HG03108 (cell line): Measurements from ENCODE around the gene PTPN22.

Experiments used
- ATAC-seq: cut with Tn5 transposase; IDR thresholded peaks from one replicate; pipeline ENCODE4 v1.9.1; 2021; ENCODE audit warnings: moderate library complexity; ENCODE audit not compliant: unreplicated experiment

Gene PTPN22

DNA sequence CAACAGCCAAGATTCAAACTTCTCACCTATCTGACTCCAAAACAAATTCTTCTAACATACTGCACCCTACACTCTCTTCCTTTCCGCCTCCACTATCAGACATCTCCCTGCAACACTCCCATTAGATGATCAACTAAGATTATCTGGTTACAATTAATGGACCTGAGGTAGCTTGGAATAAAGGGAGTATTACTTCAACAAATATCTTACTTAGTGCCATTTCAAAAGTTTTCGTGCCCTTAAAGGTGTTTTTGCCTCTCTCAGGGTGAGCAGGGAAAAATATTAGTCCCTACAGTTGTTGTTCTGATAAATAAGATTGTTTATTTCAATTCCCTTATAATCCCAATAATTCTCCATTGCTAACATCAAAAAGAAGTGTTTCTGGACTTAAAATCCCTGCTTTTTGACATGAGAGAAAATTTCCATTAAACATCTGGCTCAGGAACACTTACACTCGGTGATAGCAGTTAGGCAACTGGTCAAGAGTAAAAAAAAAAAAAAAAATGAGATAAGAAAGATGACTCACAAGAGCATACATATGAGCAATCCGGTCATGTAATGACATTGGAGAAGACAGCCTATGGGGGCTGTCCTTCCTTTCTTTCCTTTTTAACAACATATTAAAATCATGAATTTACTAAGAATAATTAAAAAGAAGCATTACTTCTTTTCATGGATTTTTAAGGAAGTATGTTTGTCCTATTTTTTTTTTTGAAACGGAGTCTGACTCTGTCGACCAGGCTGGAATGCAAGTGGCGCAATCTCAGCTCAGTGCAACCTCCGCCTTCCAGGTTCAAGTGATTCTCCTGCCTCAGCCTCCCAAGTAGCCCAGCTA is 66.9 kb downstream of the PTPN22 start:
- ATAC-seq: no peak

GRCh38 chr1:113802367-113803007 is 69.0 kb downstream of the PTPN22 start:
- no peak for ATAC-seq

GRCh38 chr1:113800487-113800886 is 71.0 kb downstream of the PTPN22 start:
- ATAC-seq: no peak

DNA sequence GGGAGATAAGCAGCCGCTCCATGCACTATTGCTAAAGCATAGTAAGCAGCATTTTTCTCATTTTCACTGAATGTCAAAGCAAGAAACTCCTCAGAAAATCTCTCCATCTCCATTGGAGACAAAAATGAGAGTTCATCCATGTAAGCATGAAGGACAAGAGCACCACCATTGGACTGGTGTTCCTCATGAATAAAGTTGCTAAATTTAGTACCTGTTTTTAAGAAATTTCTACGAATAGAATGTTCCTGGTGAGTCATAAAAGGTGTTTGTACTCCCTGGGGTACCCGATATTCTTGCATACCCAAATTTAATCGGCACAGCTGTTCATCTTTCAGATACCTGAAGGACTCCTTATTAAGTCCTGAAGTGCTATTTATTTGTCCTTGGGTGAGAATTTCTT is 74.0 kb downstream of the PTPN22 start:
- ATAC-seq: no peak

GRCh38 chr1:113793878-113794834 is 77.4 kb downstream of the PTPN22 start:
- ATAC-seq: no peak

GRCh38 chr1:113792986-113793385 is 78.5 kb downstream of the PTPN22 start:
- ATAC-seq: no peak

- ATAC-seq: no peak
Measured at GRCh38 chr1:113792471-113792870, 79.0 kb downstream of the PTPN22 start.

DNA sequence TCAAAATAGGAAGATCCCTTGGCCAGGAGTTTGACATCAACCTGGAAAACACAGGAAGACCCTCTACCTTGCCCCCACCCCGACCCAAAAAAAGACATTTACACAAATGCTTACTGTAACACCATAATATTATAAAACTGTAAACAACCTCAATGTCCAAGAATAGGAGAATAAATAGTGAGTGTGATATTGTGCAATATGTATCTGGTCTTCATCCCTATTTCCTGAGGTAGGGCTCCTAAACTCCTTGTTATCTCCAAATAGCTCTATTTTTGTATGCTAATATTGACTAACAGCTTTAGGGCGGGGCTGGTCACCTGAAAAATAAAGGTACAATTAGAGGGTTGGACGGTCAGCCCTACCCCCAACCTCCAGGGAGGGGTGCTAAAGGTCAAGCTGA is 82.7 kb downstream of the PTPN22 start:
- ATAC-seq: no peak

- ATAC-seq: no peak
Measured at GRCh38 chr1:113787663-113788062, 83.8 kb downstream of the PTPN22 start.

- ATAC-seq: no peak
Measured at GRCh38 chr1:113786069-113786468, 85.4 kb downstream of the PTPN22 start.

DNA sequence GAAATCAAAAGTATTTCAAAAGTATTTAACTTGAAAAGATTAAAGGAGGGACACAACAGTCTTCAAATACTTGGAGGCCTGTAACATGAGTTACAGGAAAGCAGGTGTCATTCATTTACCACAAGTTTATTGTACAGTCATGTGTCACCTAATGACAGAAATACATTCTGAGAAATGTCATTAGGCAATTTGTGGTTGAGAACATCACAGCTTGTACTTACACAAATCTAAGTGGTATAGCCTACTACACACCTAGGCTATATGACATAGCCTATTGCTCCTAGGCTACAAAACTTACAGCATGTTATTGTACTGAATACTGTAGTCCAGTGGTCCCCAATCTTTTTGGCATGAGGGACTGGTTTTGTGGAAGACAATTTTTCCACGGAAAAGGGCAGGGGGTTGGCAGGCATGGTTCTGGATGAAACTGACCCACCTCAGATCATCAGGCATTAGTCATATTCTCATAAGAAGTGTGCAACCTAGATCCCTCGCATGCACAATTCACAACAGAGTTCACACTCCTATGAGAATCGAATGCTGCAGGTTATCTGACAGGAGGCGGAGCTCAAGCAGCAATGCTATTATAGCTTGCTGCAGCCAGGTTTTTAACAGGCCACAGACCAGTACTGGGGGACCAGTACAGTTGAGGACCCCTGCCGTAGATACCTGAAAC is 87.3 kb downstream of the PTPN22 start:
- ATAC-seq: peak; percentile 52

DNA sequence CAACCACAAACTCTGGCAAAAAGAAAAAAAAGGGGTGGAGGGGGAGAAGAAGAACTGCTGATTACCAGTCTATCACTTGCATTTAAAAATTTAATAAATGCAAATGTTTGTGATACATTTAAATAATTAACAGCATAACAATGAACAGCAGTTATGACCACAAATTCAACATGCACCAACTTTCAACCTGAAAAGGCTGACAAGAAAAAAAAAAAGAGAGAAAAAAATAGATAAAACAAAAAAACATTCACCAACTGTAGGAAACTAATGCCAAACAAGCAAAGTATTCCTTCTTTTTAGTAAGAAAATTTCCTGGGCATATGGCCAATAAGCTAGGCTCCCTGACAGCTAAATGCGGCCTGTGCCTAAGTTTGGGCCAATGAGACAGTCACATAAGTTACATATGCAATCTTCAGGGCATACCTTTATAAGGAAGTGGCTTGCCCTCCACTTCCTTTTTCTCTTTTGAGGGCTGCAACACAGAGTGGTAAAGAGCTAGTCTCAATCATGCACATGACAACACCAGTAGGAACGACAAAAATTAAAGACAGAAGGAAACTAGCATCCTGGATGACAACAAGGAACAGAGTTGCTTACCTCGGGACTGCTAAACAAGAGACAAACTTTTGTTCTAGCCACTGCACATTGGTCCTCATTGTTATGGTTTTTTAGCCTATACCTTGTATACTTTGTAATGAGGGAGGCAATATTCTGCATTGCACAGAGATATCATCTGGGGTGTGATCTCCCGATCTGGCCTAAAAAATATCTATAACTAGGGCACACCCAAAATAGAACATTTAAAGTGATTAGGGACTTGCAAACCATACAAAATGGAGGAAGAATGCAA is 88.0 kb downstream of the PTPN22 start:
- ATAC-seq: peak; percentile 75

DNA sequence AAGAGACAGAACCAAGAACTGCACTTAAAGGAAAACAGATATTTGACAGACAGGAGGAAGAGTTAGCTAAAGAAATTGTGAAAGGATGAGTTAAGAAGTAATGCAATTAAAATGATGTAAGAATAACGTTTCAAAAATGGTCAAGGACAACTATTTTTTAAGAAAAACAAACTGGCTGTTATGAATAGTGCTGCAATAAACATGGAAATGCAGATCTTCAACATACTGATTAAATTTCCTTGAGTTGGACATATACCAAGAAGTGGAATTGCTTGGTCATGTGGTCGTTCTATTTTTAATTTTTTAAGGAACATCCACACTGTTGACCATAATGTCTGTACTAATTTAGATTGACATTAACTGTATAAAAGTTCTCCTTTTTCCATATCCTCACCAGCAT is 89.1 kb downstream of the PTPN22 start:
- ATAC-seq: no peak

DNA sequence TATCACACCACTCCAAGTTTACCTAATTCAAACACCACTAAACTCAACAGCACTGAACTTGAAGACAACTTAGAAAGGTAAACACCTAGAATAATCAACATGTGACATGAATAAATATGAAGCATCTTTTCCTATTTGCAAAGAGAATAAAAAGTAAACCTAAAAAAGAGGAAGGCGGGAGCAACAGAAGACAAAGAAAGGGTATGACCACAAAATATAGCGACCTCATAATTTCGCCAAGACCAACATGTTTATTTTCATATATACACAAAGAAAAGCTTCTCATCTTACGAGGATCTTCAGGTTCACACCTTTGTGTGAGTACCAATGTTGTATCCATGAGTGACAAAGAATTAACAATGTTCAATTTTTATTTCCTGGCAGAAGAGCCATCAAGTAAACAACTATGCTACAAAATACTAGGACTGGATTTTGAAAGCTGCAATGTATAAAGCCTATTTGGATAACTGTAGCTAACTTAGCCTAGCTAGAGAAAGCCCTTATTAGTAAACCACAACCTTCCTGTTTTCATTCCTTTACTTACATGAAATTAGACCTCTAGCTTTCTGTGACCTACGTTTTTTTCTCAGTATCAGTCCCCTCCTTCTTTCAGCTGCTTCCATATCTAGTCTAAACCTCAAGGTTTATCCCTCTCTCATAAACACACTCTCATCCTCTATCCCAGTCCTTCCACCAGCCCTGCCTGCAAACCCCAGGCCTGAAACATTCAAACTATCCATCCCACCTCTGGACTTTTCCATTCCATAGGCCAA is 91.0 kb downstream of the PTPN22 start:
- ATAC-seq: peak; percentile 50

GRCh38 chr1:113779542-113779941 is 92.0 kb downstream of the PTPN22 start:
- ATAC-seq: no peak

DNA sequence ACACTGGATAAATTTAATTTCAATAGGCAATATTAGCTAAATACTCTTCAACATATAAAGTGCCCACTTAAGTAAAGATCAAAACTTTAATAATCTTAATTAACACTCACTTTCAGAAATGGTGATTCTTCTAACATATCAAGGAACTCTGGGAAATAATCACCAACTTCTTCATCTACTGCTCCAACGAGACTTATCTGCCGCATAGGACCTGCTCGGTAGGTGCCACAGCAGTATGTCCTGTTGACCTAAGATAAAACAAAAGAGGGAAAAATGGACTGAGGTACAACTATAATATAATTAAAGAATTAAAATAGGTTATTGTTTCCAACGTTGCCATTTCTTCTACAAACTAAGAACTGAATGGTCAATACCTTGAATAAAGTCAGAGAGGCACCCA is 94.0 kb downstream of the PTPN22 start:
- ATAC-seq: no peak

DNA sequence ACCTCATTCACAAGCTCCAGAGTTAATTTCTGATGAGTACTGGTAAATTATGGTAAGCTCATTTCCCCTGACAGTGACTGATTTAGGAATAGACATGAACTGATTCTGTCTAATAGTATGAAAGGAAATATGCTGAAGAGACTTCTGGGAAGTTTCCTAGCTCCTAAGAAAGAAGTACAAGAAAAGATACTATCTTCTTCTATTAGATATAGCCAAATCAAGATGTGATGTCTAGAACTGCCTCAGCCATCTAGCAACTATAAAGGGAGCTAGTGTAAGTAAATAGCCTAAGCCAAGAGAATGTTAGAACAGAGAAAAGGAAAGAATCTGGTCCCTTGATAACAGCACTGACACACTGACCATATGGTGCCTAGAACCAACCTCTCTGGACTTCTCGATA is 101.5 kb downstream of the PTPN22 start:
- ATAC-seq: no peak

GRCh38 chr1:113769601-113769970 is 101.9 kb downstream of the PTPN22 start:
- no peak for ATAC-seq

- no peak for ATAC-seq
Measured at GRCh38 chr1:113768916-113769600, 102.5 kb downstream of the PTPN22 start.
